ENCODE results near the gene UBA3.
A peak's percentile ranks its signal among the peaks of the same experiment; 100 is the strongest.

The UBA3 gene

DNA sequence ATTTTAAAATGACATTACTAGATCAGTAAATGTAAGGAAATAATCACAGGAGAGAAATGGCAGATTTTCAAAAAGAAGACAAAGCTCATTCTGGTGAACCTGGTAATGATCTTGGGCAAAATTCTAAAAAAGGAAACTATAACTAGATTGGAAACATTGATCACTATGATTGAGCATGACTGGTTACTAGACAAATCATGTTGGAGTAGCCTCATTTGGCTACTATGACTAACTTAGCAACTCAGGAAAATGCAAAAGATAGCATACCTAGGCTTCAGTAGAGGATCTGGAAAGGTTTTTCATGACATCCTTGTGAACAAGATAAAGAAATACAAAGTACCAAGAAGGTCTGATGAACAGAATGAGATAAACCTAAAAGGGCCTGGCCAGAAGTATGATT is 20.5 kb downstream of the UBA3 start:
- Histone ChIP-seq H3K36me3 (ENCODE audit: control insufficient read depth, low read length) (peaks cover 89% of the 10 kb centered on the region), H3K79me2 (ENCODE audit: control insufficient read depth, low read length) (no peaks in the 10 kb centered on the region), H4K20me1 (ENCODE audit: control insufficient read depth, insufficient read depth, low read depth, low read length) (no peaks in the 10 kb centered on the region), H3K4me1 (ENCODE audit: control insufficient read depth, low read length) (peaks cover 20% of the 10 kb centered on the region), H3K9me2 (replicated peaks; ENCODE audit: control insufficient read depth, low read length) (no peaks in the 10 kb centered on the region), H3K27me3 (ENCODE audit: control insufficient read depth, low read length) (no peaks in the 10 kb centered on the region), H3K4me3 (ENCODE audit: low read length) (no peak overlapping the region), H3K9me3 (ENCODE audit: control insufficient read depth, insufficient read depth, low read length) (no peaks in the 10 kb centered on the region), H3F3A (ENCODE audit: control insufficient read depth, insufficient read depth) (peaks cover 9% of the 10 kb centered on the region), H3K27ac (ENCODE audit: low read depth, low read length) (no peak overlapping the region), H3K4me2 (ENCODE audit: low read length) (no peak overlapping the region)
- TF ChIP-seq, protein P1, sequence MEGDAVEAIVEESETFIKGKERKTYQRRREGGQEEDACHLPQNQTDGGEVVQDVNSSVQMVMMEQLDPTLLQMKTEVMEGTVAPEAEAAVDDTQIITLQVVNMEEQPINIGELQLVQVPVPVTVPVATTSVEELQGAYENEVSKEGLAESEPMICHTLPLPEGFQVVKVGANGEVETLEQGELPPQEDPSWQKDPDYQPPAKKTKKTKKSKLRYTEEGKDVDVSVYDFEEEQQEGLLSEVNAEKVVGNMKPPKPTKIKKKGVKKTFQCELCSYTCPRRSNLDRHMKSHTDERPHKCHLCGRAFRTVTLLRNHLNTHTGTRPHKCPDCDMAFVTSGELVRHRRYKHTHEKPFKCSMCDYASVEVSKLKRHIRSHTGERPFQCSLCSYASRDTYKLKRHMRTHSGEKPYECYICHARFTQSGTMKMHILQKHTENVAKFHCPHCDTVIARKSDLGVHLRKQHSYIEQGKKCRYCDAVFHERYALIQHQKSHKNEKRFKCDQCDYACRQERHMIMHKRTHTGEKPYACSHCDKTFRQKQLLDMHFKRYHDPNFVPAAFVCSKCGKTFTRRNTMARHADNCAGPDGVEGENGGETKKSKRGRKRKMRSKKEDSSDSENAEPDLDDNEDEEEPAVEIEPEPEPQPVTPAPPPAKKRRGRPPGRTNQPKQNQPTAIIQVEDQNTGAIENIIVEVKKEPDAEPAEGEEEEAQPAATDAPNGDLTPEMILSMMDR (IDR thresholded peaks at IDR 0.05; ENCODE audit: low read depth, low read length, poor library complexity, severe bottlenecking): no peak
- no peak for TF ChIP-seq EZH2phosphoT487 (IDR thresholded peaks at IDR 0.05; ENCODE audit: borderline replicate concordance, low read length)

DNA sequence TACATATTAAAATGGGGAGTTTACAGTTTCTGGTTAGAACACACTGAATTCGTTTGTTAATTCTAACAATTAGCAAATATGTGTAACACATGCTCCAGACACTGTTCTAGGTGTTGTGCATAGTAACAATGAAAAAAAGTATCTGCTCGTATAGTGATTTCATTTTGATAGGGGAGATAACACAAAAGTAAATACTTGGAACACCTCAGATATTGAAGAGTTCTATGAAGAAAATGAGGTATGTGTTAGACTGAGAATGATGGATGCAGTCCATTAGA is 21.3 kb downstream of the UBA3 start:
- H3K4me2 ChIP-seq (ENCODE audit: low read length): peak overlapping the region; percentile 64
- peak overlapping the region; percentile 65 for H3K27ac ChIP-seq (ENCODE audit: low read depth, low read length)

DNA sequence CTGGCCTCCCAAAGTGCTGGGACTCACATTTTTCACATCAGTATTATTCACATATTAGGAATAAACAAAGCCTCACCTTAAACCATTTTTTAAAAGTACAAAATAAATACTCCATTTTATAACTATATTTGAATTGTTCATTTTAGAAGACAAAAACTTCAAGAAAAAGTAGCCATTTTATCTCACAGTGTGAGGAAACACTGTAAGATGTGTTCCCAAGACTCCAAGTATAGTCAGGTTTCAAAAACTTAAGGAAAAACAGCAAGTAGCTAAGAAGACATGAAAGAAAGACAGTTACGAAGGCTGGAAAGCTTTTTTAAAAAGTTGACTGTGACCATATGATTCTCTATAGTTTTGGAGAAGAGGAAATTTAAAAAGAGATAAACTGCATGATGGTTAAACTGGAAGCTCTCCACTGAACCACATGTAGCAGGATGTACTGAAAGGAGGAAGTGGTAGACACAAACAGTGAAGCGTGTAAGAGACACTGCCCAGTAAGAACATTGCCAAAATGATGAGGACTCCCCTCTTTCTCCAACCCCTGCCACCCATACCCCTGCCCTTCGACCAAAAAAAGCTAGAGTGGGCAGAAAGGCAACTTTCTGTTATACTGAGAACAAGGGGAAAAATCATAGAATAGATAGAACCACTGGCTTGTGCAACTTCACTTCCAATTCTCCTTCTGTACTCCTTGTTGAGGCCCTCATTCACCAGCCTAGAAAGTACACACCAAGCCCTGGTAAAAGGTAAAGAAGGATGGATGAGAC is 21.8 kb downstream of the UBA3 start:
- peaks cover 17% of the 10 kb centered on the region for H3F3A ChIP-seq (ENCODE audit: control insufficient read depth, insufficient read depth)
- no peaks in the 10 kb centered on the region for H3K9me2 ChIP-seq (replicated peaks; ENCODE audit: control insufficient read depth, low read length)
- H4K20me1 ChIP-seq (ENCODE audit: control insufficient read depth, insufficient read depth, low read depth, low read length): no peaks in the 10 kb centered on the region
- peak overlapping the region; percentile 64 for H3K4me2 ChIP-seq (ENCODE audit: low read length)
- peaks cover 87% of the 10 kb centered on the region for H3K36me3 ChIP-seq (ENCODE audit: control insufficient read depth, low read length)
- TF ChIP-seq, protein P1 (IDR thresholded peaks at IDR 0.05; ENCODE audit: low read depth, low read length, poor library complexity, severe bottlenecking): no peak
- no peak for TF ChIP-seq EZH2phosphoT487 (IDR thresholded peaks at IDR 0.05; ENCODE audit: borderline replicate concordance, low read length)
- H3K4me1 ChIP-seq (ENCODE audit: control insufficient read depth, low read length): peaks cover 20% of the 10 kb centered on the region
- H3K79me2 ChIP-seq (ENCODE audit: control insufficient read depth, low read length): no peaks in the 10 kb centered on the region
- H3K27me3 ChIP-seq (ENCODE audit: control insufficient read depth, low read length): no peaks in the 10 kb centered on the region
- no peaks in the 10 kb centered on the region for H3K9me3 ChIP-seq (ENCODE audit: control insufficient read depth, insufficient read depth, low read length)
- H3K27ac ChIP-seq (ENCODE audit: low read depth, low read length): peak overlapping the region; percentile 65
- peak overlapping the region; percentile 24 for H3K4me3 ChIP-seq (ENCODE audit: low read length)

More for the DNA sequence above, 21.3 kb downstream of the UBA3 start:
- H3K4me3 ChIP-seq (ENCODE audit: low read length): peak overlapping the region; percentile 24
- H4K20me1 ChIP-seq (ENCODE audit: control insufficient read depth, insufficient read depth, low read depth, low read length): no peaks in the 10 kb centered on the region
- peaks cover 88% of the 10 kb centered on the region for H3K36me3 ChIP-seq (ENCODE audit: control insufficient read depth, low read length)
- H3K4me1 ChIP-seq (ENCODE audit: control insufficient read depth, low read length): peaks cover 20% of the 10 kb centered on the region
- no peaks in the 10 kb centered on the region for H3K9me2 ChIP-seq (replicated peaks; ENCODE audit: control insufficient read depth, low read length)
- TF ChIP-seq, protein P1 (IDR thresholded peaks at IDR 0.05; ENCODE audit: low read depth, low read length, poor library complexity, severe bottlenecking): no peak
- no peak for TF ChIP-seq EZH2phosphoT487 (IDR thresholded peaks at IDR 0.05; ENCODE audit: borderline replicate concordance, low read length)
- H3K27me3 ChIP-seq (ENCODE audit: control insufficient read depth, low read length): no peaks in the 10 kb centered on the region
- H3K79me2 ChIP-seq (ENCODE audit: control insufficient read depth, low read length): no peaks in the 10 kb centered on the region
- H3F3A ChIP-seq (ENCODE audit: control insufficient read depth, insufficient read depth): peaks cover 11% of the 10 kb centered on the region
- no peaks in the 10 kb centered on the region for H3K9me3 ChIP-seq (ENCODE audit: control insufficient read depth, insufficient read depth, low read length)
